Lung (tissue), 12 donors: ENCODE measurements around the gene SIRT2. TPM values are rescaled to one million over a fixed set of nuclear protein-coding genes. Genes with fewer than 3 reads are reported as not detected.

ENCODE experiments used
- ATAC-seq: fragments of 200-7000 bp; cut with Tn5 transposase; one replicate; pipeline ENCODE4 v1.9.1; 2020; ENCODE audit warnings: moderate number of reproducible peaks; ENCODE audit not compliant: insufficient read depth, low FRiP score
- DNase-seq, 3 donors: peaks; one replicate each; pipeline ENCODE4 v3.0.0-alpha.2; 2013 to 2017
- H3K27ac ChIP-seq, 2 donors: one replicate each; pipeline ENCODE4 v1.5.1; 2013; ENCODE audit warnings: mild to moderate bottlenecking in 2 of 2, moderate library complexity in 2 of 2, control low read depth in 1 of 2, inconsistent platforms in 1 of 2, low read depth in 1 of 2, low read length in 1 of 2
- H3K27me3 ChIP-seq, 3 donors: one replicate each; pipeline ENCODE4 v1.5.1; 2013; ENCODE audit warnings: low read length in 2 of 3; ENCODE audit not compliant: control insufficient read depth in 3 of 3, insufficient read depth in 3 of 3
- H3K36me3 ChIP-seq, 4 donors: one replicate each; pipeline ENCODE4 v1.5.1; 2013; ENCODE audit warnings: low read length in 4 of 4, mild to moderate bottlenecking in 1 of 4, moderate library complexity in 1 of 4; ENCODE audit not compliant: control insufficient read depth in 4 of 4, insufficient read depth in 4 of 4
- H3K4me1 ChIP-seq, 5 donors: one replicate each; pipeline ENCODE4 v1.5.1; 2013; ENCODE audit warnings: low read length in 5 of 5, mild to moderate bottlenecking in 2 of 5, moderate library complexity in 1 of 5; ENCODE audit not compliant: control insufficient read depth in 5 of 5, insufficient read depth in 5 of 5
- H3K4me3 ChIP-seq: one replicate; pipeline ENCODE4 v1.5.1; 2013; ENCODE audit warnings: mild to moderate bottlenecking, control low read depth, moderate library complexity
- H3K9ac ChIP-seq, 2 donors: one replicate each; pipeline ENCODE4 v1.5.1; 2013; ENCODE audit warnings: low read length in 2 of 2, control low read depth in 1 of 2; ENCODE audit not compliant: insufficient read depth in 1 of 2
- H3K9me3 ChIP-seq, 4 donors: one replicate each; pipeline ENCODE4 v1.5.1; 2013; ENCODE audit warnings: low read length in 3 of 4, mild to moderate bottlenecking in 1 of 4, moderate library complexity in 1 of 4; ENCODE audit not compliant: control insufficient read depth in 4 of 4, insufficient read depth in 3 of 4
- CTCF ChIP-seq: IDR thresholded peaks from 2 replicates; pipeline ENCODE4 v1.5.1; 2012; ENCODE audit warnings: mild to moderate bottlenecking; ENCODE audit errors: control extremely low read depth, extremely low read depth
- WGBS, 2 donors: extraction: QIAGEN DNeasy Blood & Tissue Kit; methylation state at CpG; one replicate each; pipeline ENCODE4 v1.1.7; 2013; 5-methylcytosine and 5-hydroxymethylcytosine counted together
- polyA plus RNA-seq, 2 donors: library from polyadenylated mRNA; stranded (reverse); fragments of 200-250 nt; gene quantifications; one replicate each; pipeline ENCODE4 v1.2.1, GENCODE V29; 2013
- total RNA-seq, 2 donors: library from RNA; depleted of rRNA in 1 of 2; stranded (reverse); fragments of >200 nt in 1 of 2; gene quantifications; one replicate each; pipeline ENCODE4 v1.2.1, GENCODE V29; 2014 to 2021
- donor health status: control.
- donor health status: control.
- donor health status: Bipolar disorder and iron deficiency.
- donor health status: healthy.
- donor health status: DM: yes; HTN: yes; CAD: no.

Gene SIRT2
- total and polyA plus RNA-seq, 4 donors = 35.5 to 54.8 (median 48.5) TPM

- Histone ChIP-seq H3K27ac (no peak overlapping the region), H3K4me1 (peaks cover 0 to 23% (median 5%) of the 10 kb centered on the region in 5 donors), H3K9ac (peak overlapping the region in 1 of 2 donors; percentile 56), H3K36me3 (peaks cover 0 to 7% (median under 1%) of the 10 kb centered on the region in 4 donors), H3K9me3 (no peaks in the 10 kb centered on the region), H3K4me3 (no peak overlapping the region), H3K27me3 (no peaks in the 10 kb centered on the region)
- 89 to 93% methylated on average over 17 of the region's 17 CpGs for WGBS, 2 donors
- TF ChIP-seq CTCF = no peak
- ATAC-seq (no peak), DNase-seq (no peak)
These were observed 46.2 kb downstream of the SIRT2 start for GRCh38 chr19:38853214-38853613.

GRCh38 chr19:38852231-38853044, 47.0 kb downstream of the SIRT2 start:
- WGBS, 2 donors = 1 to 2% methylated on average over 46 to 52 of the region's 52 CpGs
- peak overlapping the region; percentile 47 for H3K4me3 ChIP-seq
- no peaks in the 10 kb centered on the region for H3K9me3 ChIP-seq
- peak overlapping the region; percentile 95 to 97 for H3K27ac ChIP-seq
- H3K36me3 ChIP-seq = peaks cover 0 to 8% (median 3%) of the 10 kb centered on the region in 4 donors
- peaks cover 4 to 31% (median 9%) of the 10 kb centered on the region in 5 donors for H3K4me1 ChIP-seq
- H3K9ac ChIP-seq = peak overlapping the region; percentile 56 to 65
- no peak for TF ChIP-seq CTCF
- no peaks in the 10 kb centered on the region for H3K27me3 ChIP-seq
- DNase-seq = peak; percentile 61 to 73 (median 65)
- no peak for ATAC-seq

- H3K27me3 ChIP-seq = no peaks in the 10 kb centered on the region
- peak overlapping the region; percentile 97 to 98 for H3K27ac ChIP-seq
- peaks cover 7 to 14% (median 9%) of the 10 kb centered on the region in 4 donors for H3K36me3 ChIP-seq
- WGBS, 2 donors = 0 to 1% methylated on average over 25 to 65 of the region's 67 CpGs
- peak overlapping the region; percentile 62 for H3K4me3 ChIP-seq
- DNase-seq (peak; percentile 95 to 97 (median 96)), ATAC-seq (peak; percentile 21)
- H3K9me3 ChIP-seq = no peaks in the 10 kb centered on the region
- peaks cover 4 to 33% (median 9%) of the 10 kb centered on the region in 5 donors for H3K4me1 ChIP-seq
- TF ChIP-seq CTCF = no peak
- peak overlapping the region; percentile 39 to 98 for H3K9ac ChIP-seq
These were observed 47.7 kb downstream of the SIRT2 start for GRCh38 chr19:38851622-38852230.
